Measurements from ENCODE around the gene CASQ2.

The CASQ2 gene

GRCh38 chr1:115654125-115654524, 114.4 kb downstream of the CASQ2 start:
- no peak for DNase-seq (ENCODE audit: low spot score)
- in situ Hi-C loops (cut with MboI; ENCODE audit: low sequenced_read_pairs, unreplicated experiment) = no loop called here
- TF ChIP-seq CTCF (IDR thresholded peaks at IDR 0.05; ENCODE audit: borderline replicate concordance, control extremely low read depth, extremely low read depth, insufficient read depth, missing control alignments) = no peak

DNA sequence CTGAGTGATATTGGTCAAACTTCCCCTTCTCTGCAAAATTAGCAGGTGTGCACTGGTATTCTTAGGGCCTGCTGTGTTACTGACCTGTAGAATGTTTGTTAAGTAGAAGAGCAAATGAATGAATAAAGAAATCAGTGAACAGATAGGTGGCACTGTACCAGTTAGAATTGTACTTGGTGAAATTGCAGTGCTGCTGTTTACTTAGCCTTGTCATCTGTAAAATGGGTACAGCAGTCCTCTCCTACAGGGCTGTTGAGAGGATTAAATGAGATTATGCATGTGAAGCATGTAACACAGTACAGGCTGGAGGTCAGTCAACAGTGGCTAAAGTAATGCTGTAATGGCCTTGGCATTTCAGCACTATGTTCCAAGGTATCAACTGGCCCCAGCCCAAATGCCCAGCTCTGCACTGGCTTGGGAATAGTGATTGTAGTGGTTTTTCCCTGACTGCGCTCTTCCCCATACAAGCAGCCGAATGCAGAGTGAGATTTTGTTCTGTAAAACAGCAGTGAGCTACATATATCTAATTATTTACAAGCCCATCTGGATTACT, 116.2 kb downstream of the CASQ2 start:
- in situ Hi-C loops (cut with MboI; ENCODE audit: low sequenced_read_pairs, unreplicated experiment) = no loop called here
- TF ChIP-seq CTCF (IDR thresholded peaks at IDR 0.05; ENCODE audit: borderline replicate concordance, control extremely low read depth, extremely low read depth, insufficient read depth, missing control alignments) = no peak
- no peak for DNase-seq (ENCODE audit: low spot score)

GRCh38 chr1:115651391-115651790, 117.1 kb downstream of the CASQ2 start:
- DNase-seq (ENCODE audit: low spot score) = no peak
- in situ Hi-C loops (cut with MboI; ENCODE audit: low sequenced_read_pairs, unreplicated experiment) = no loop called here
- TF ChIP-seq CTCF (IDR thresholded peaks at IDR 0.05; ENCODE audit: borderline replicate concordance, control extremely low read depth, extremely low read depth, insufficient read depth, missing control alignments) = no peak

GRCh38 chr1:115650961-115651360, 117.6 kb downstream of the CASQ2 start:
- in situ Hi-C loops (cut with MboI; ENCODE audit: low sequenced_read_pairs, unreplicated experiment) = no loop called here
- TF ChIP-seq CTCF (IDR thresholded peaks at IDR 0.05; ENCODE audit: borderline replicate concordance, control extremely low read depth, extremely low read depth, insufficient read depth, missing control alignments) = no peak
- DNase-seq (ENCODE audit: low spot score) = no peak
